ENCODE data around the gene ECE2.

The ECE2 gene

DNA sequence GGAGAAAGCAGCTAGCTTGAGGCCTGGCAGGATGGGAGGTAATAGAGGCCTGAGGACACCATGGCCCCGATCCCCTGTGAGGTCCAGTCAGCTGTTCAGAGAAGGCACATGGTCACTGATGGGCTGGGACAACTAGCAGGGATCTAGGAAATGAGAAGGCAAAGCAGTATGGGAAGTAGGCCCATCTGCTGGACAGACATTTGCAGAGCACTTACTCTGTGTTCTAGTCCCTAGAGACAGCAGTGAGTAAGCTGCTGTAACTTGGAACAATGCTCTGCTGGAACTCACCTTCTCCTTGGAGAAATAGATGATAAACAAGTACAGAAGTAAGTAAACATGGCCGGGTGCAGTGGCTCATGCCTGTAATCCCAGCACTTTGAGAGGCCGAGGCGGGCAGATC lies 7.1 kb downstream of the ECE2 start:
- Histone ChIP-seq H3K27me3 (replicated peaks; ENCODE audit: insufficient read depth, low read length) (peaks cover 45% of the 10 kb centered on the region), H3K4me3 (ENCODE audit: low read length) (no peak overlapping the region), H4K20me1 (ENCODE audit: insufficient read depth, low read length) (no peaks in the 10 kb centered on the region), H3K79me2 (ENCODE audit: low read length) (no peaks in the 10 kb centered on the region), H3K4me2 (ENCODE audit: low read depth, low read length) (no peak overlapping the region), H3F3A (ENCODE audit: insufficient read depth, low read length) (no peaks in the 10 kb centered on the region), H2AFZ (ENCODE audit: low read length) (no peak overlapping the region), H3K9me2 (replicated peaks; ENCODE audit: insufficient read depth, low read length) (no peaks in the 10 kb centered on the region), H3K9ac (ENCODE audit: low read length) (no peak overlapping the region), H3K9me3 (replicated peaks; ENCODE audit: insufficient read depth, low read length) (no peaks in the 10 kb centered on the region), H3K27ac (ENCODE audit: low read length) (no peak overlapping the region), H3K4me1 (ENCODE audit: low read length) (no peaks in the 10 kb centered on the region), H3K36me3 (replicated peaks; ENCODE audit: insufficient read depth, low read length) (no peaks in the 10 kb centered on the region)
- no peak for DNase-seq
- no peak for TF ChIP-seq EZH2 (optimal IDR thresholded peaks at IDR 0.05; ENCODE audit: low read depth, low read length)
- TF ChIP-seq, protein P1, sequence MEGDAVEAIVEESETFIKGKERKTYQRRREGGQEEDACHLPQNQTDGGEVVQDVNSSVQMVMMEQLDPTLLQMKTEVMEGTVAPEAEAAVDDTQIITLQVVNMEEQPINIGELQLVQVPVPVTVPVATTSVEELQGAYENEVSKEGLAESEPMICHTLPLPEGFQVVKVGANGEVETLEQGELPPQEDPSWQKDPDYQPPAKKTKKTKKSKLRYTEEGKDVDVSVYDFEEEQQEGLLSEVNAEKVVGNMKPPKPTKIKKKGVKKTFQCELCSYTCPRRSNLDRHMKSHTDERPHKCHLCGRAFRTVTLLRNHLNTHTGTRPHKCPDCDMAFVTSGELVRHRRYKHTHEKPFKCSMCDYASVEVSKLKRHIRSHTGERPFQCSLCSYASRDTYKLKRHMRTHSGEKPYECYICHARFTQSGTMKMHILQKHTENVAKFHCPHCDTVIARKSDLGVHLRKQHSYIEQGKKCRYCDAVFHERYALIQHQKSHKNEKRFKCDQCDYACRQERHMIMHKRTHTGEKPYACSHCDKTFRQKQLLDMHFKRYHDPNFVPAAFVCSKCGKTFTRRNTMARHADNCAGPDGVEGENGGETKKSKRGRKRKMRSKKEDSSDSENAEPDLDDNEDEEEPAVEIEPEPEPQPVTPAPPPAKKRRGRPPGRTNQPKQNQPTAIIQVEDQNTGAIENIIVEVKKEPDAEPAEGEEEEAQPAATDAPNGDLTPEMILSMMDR (IDR thresholded peaks at IDR 0.05; ENCODE audit: low read length), result no peak
- TF ChIP-seq EZH2phosphoT487 (IDR thresholded peaks at IDR 0.05; ENCODE audit: low read length), result no peak

DNA sequence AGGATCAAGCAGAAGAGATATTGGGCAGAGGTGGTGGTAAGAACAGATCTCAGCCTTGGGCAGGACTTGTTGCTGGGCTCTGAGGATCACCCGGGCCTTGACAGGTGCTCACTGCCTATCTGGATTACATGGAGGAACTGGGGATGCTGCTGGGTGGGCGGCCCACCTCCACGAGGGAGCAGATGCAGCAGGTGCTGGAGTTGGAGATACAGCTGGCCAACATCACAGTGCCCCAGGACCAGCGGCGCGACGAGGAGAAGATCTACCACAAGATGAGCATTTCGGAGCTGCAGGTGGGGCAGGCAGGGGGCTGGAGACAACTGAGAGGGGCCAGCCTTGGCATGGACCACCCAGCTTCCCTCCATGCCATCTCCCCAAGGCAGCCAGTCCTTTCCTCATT lies 7.9 kb downstream of the ECE2 start:
- H2AFZ ChIP-seq (ENCODE audit: low read length), result no peak overlapping the region
- no peaks in the 10 kb centered on the region for H3K79me2 ChIP-seq (ENCODE audit: low read length)
- H3K9me2 ChIP-seq (replicated peaks; ENCODE audit: insufficient read depth, low read length), result no peaks in the 10 kb centered on the region
- no peak overlapping the region for H3K9ac ChIP-seq (ENCODE audit: low read length)
- no peaks in the 10 kb centered on the region for H3K4me1 ChIP-seq (ENCODE audit: low read length)
- H3K9me3 ChIP-seq (replicated peaks; ENCODE audit: insufficient read depth, low read length), result no peaks in the 10 kb centered on the region
- H3K4me3 ChIP-seq (ENCODE audit: low read length), result no peak overlapping the region
- no peaks in the 10 kb centered on the region for H3K36me3 ChIP-seq (replicated peaks; ENCODE audit: insufficient read depth, low read length)
- TF ChIP-seq, protein P1 (IDR thresholded peaks at IDR 0.05; ENCODE audit: low read length), result no peak
- no peak for TF ChIP-seq EZH2 (optimal IDR thresholded peaks at IDR 0.05; ENCODE audit: low read depth, low read length)
- TF ChIP-seq EZH2phosphoT487 (IDR thresholded peaks at IDR 0.05; ENCODE audit: low read length), result no peak
- H3K27me3 ChIP-seq (replicated peaks; ENCODE audit: insufficient read depth, low read length), result peaks cover 44% of the 10 kb centered on the region
- H3K4me2 ChIP-seq (ENCODE audit: low read depth, low read length), result no peak overlapping the region
- no peak for DNase-seq
- no peak overlapping the region for H3K27ac ChIP-seq (ENCODE audit: low read length)
- no peaks in the 10 kb centered on the region for H3F3A ChIP-seq (ENCODE audit: insufficient read depth, low read length)
- H4K20me1 ChIP-seq (ENCODE audit: insufficient read depth, low read length), result no peaks in the 10 kb centered on the region

DNA sequence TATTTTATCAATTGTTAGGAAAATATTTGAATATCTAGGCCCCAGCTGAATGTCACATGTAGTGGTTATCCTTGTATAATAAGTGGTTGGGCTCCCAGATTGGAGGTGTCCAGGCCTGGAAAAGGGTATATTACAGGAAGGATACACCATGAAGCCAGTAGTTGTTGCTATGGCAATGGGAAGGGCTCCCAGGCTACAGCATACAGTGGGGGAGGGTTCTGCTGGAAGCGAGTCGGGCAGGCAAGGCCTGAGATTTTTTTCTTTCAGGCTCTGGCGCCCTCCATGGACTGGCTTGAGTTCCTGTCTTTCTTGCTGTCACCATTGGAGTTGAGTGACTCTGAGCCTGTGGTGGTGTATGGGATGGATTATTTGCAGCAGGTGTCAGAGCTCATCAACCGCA lies 8.9 kb downstream of the ECE2 start:
- no peak overlapping the region for H3K9ac ChIP-seq (ENCODE audit: low read length)
- no peaks in the 10 kb centered on the region for H3K9me2 ChIP-seq (replicated peaks; ENCODE audit: insufficient read depth, low read length)
- H3K79me2 ChIP-seq (ENCODE audit: low read length), result no peaks in the 10 kb centered on the region
- H3K27ac ChIP-seq (ENCODE audit: low read length), result no peak overlapping the region
- peaks cover 41% of the 10 kb centered on the region for H3K27me3 ChIP-seq (replicated peaks; ENCODE audit: insufficient read depth, low read length)
- H4K20me1 ChIP-seq (ENCODE audit: insufficient read depth, low read length), result no peaks in the 10 kb centered on the region
- no peak overlapping the region for H2AFZ ChIP-seq (ENCODE audit: low read length)
- DNase-seq, result peak; percentile 30
- no peak for TF ChIP-seq EZH2 (optimal IDR thresholded peaks at IDR 0.05; ENCODE audit: low read depth, low read length)
- TF ChIP-seq, protein P1 (IDR thresholded peaks at IDR 0.05; ENCODE audit: low read length), result peak; percentile 41
- H3K9me3 ChIP-seq (replicated peaks; ENCODE audit: insufficient read depth, low read length), result no peaks in the 10 kb centered on the region
- no peak overlapping the region for H3K4me3 ChIP-seq (ENCODE audit: low read length)
- no peaks in the 10 kb centered on the region for H3K36me3 ChIP-seq (replicated peaks; ENCODE audit: insufficient read depth, low read length)
- H3K4me1 ChIP-seq (ENCODE audit: low read length), result no peaks in the 10 kb centered on the region
- H3K4me2 ChIP-seq (ENCODE audit: low read depth, low read length), result no peak overlapping the region
- H3F3A ChIP-seq (ENCODE audit: insufficient read depth, low read length), result no peaks in the 10 kb centered on the region

Data from MM.1S (cell line).